Activated CD8-positive, alpha-beta memory T cell treated with anti-CD3 and anti-CD28 coated beads for 4 hours (primary cell): ENCODE results near the gene HOXB5.

Experiments used
- DNase-seq, 2 donors: peaks; one replicate each; pipeline ENCODE4 v3.0.0-alpha.2; 2020; ENCODE audit warnings: low read depth in 2 of 2

Gene HOXB5

GRCh38 chr17:48593126-48593829 is at the start of gene HOXB5:
HOXB5 (minus strand) TSS chr17:48593779; CDS start chr17:48593682, 97 bp downstream.
- no peak for DNase-seq

- DNase-seq: no peak
Observed at GRCh38 chr17:48642843-48643696, 49.5 kb upstream of the HOXB5 start.

DNA sequence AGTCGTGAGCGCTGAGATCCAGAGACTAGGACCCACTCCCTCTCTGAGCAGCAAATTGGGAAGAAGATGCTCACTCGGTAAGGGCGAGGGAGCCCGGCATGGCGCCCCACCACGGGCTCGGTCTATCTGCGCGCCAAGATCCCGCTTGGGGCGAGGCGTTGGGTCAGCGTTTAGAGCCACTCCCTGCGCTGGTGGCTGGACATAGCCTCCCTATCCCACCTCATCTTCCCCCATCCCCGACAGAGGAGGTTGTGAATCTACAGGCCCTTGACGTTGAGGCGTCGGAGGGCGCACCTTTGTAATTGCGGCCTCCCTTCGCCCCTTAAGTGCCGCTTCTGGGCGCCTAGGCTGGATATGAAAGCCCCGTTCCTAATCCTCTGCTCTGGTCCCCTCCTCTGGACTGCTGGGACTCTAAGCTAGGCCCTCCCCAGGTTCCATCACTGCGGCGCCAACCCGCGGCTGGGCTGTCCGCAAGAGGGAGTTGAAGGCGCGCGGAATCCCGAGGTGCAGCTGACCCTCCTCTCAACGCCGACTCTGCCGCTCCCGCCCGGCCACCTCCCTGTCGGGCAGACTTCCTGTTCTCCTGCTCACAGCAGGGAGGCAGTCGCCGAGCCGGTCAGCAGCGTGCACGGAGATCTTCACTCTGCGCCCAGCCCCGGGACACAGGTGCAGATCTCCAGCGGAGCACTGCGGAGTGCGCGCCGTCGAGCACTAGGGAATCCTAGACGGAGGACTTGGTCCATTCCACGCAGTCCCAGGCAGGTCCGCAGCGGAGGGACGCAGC is 48.7 kb upstream of the HOXB5 start:
- DNase-seq: no peak

- no peak for DNase-seq
Observed at GRCh38 chr17:48641541-48642058, 48.0 kb upstream of the HOXB5 start.

GRCh38 chr17:48640858-48641180 is 47.2 kb upstream of the HOXB5 start:
- DNase-seq: no peak

DNA sequence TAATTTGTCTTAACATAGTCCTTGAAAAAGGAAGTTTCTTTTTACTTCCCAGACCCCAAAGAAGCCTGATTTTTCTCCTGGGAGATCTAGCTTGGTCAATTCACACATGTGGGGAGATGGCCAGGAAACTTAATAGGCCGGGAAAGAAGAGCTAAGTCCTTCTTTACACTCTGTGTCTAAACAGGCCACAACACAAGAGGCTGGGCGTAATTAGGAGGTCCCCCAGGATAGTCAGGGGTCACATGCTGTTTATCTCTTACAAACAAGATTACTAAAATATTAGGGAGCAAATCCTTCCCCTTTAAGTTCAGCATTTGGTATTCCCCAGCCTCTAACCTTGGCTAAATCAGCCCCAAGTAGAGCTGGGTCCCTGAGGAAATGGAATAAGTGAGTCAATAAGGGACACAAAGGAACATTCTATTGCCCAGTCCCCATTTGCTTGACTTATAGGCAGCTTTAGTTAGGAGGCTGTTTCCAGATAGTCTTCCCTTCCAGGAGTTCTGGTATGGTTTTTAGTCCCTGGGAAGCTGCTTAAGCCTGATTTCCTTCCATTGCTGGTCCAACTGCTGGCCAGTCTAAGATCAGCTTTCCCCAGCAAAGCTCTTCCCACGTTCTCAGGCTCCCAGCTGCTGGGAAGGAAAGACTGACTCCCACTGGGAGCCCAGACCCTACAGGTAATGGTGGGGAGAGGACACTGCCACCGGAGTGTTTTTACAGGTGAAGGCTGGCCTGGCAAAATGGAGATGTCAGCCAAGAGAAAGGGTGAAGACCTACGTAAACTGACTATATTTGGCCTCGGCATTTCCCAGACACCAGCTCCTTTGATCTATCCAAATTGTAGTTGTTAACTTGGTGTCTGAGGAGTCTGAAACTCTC is 46.6 kb upstream of the HOXB5 start:
- DNase-seq: no peak

- no peak for DNase-seq
Observed at GRCh38 chr17:48639136-48639535, 45.6 kb upstream of the HOXB5 start.

GRCh38 chr17:48637323-48638260 is 44.0 kb upstream of the HOXB5 start:
- no peak for DNase-seq

- DNase-seq: peak in 1 of 2 donors; percentile 36
Observed at GRCh38 chr17:48636177-48637018, 42.8 kb upstream of the HOXB5 start.

DNA sequence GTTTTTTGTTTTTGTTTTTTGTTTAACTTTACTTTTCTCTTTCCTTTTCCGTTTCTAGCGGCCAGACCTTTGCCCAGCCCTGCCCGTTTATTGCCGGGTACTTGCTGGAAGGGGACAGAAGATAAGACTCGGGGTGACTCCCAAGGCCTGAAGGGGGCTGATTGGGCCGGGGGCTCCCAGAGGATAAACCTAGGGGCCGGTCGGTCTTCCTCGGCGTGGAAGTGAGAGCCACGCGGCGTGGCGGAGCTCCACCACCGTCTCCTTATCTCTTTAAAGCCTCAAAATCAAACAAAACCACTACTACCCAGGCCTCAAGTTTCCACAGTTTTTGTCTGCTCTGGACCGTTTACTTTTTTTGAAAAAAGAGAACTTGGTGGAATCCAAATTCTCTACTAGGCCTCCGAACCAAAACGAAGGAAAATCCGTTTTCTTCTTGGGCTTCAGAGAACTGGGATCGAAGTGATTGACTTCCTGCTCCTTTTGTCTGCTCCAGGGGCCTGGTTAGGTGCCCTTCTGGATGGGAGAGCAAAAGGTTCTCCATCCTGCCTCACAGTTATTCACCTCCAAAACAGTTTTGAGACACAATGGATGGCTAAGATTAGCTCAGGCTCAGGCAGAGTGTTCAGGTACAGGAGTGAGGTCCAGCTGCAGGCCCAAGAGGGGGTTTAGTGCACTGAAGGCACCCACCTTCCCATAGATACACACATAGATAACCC is 41.1 kb upstream of the HOXB5 start:
- DNase-seq: no peak

GRCh38 chr17:48633266-48633677 is 39.7 kb upstream of the HOXB5 start:
- no peak for DNase-seq

- no peak for DNase-seq
Observed at GRCh38 chr17:48632579-48633265, 39.1 kb upstream of the HOXB5 start.

DNA sequence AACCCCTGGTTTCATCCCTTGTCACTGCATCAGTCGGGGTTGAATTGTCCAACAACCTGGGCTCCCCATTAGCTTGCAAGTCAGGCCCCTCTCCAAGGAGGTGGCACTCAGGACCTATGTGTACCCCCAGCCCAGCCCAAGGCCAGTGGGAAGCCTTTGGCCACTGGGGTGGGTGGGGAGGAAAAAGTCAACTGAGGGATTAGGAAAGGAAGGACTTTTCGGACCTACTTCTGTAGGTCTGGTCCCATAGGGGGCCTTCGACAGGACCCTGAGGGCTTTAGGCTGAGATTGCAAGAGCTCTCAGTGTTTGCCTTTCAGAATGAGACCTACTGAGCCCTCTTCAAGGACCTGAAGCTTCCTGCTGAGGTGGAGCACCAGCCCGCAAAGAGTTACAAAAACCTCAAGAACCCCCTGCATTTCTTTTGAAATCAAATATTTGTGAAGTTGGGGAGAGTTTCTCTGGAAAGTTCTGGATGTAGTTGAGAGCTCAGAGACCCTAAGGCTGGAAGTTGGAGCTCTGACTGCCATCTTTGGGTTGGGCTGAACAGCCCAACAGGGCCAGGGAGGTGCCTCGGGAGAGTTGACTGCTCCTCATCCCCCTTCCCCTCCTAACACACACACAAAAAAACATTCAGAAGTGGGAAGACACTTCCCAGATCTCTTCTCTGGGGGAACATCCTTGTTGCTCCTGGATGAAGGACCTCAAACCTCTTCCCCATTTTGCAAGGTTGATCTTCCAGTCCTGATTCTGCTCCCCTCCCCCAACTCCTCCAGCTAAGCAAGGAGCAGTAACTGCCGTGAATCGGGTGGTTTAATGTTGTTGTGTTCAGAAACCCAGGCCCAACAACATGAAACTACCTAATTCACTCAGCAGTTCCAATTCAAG is 38.4 kb upstream of the HOXB5 start:
- DNase-seq: no peak

DNA sequence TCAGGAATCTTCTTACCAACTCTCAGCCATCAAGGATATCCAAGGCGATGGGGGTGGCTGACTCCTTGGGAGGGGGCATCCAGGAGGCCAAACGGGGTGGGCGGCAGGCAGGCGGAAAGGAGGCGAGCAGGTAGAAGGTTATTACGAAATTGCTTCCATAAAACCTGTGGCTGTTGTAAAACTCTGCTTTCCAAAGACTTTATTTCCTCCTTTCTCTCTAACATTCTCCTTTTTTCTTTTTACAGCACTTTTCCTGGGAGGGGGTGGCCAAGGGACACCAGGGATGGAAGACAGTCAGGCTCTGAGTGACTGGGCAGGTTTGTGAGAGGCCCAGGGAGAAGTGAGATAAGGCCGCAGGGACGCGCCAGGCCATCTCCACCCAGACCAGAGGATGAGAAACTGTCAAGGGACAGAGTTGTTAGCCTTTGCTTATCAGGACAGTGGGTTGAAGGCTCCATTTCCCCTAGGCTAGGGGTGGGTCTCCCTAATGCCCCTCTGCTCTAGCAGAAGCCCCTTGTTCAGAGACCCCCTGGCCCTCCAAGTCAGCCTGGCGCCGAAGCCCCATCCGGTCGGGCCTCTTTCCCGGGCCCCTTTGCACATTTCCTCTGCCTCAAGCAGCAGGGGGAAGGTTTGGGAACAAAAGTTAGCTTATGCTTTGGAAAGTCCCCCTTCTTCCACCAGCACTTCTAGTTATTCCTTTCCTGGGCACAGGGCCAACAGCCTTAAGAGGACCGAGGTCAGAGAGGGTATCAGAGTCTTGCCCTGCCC is 37.5 kb upstream of the HOXB5 start:
- no peak for DNase-seq

- DNase-seq: no peak
Observed at GRCh38 chr17:48630009-48630924, 36.7 kb upstream of the HOXB5 start.
